Myocyte (in vitro differentiated cells): ENCODE results near the gene PLCG2. TPM values are rescaled to one million over a fixed set of nuclear protein-coding genes. Genes with fewer than 3 reads are reported as not detected.
"Not testable (repeated sequence)": the region's sequence is repeated elsewhere in the genome, so short reads cannot be mapped to it uniquely, and the experiment has no call there.

Source experiments
- DNase-seq: peaks from one replicate; pipeline ENCODE4 v3.0.0-alpha.2; 2012; ENCODE audit warnings: low read depth
- total RNA-seq: library from RNA; depleted of rRNA; stranded (reverse); fragments of >200 nt; gene quantifications from 2 replicates; pipeline ENCODE4 v1.2.3, GENCODE V29; 2014

PLCG2 gene
- total RNA-seq, 1 donor from 2014 or later, result 0.11 TPM

DNA sequence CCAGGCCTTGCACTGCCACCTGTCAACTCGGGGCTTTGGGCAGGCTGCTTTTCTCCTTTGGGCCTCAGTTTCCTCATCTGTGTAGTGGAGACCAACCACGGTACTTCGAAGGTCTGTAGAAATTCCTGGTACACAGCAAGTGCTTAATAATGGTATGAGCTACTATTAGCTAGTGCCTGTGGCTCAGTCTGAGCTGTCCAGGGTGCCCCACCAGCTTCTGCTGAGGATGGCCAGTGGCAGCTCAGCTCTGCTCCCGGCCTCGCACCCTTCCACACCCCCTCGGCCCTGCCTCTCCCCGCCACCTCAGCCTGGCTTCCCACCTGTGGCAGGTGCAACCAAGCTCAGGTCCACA is 26.2 kb upstream of the PLCG2 start:
- no peak for DNase-seq

DNA sequence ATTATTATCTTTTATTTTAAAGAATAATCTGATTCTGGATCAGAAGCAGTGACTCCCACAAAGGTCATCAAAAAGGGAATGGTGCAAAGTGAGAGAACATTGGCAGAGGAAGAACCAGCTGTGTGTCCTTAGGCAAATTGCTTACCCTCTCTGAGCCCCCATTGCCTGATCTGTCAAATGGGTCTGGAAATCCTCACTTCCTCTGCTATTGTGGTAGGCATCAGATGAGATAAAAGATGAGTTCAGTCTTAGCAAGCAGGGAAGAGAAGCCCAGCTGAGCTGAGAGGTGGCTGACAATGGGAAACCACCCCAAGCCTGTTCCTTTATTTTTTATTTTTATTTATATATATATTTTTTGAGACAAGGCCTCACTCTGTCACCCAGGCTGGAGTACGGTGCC is 24.2 kb upstream of the PLCG2 start:
- no peak for DNase-seq

DNA sequence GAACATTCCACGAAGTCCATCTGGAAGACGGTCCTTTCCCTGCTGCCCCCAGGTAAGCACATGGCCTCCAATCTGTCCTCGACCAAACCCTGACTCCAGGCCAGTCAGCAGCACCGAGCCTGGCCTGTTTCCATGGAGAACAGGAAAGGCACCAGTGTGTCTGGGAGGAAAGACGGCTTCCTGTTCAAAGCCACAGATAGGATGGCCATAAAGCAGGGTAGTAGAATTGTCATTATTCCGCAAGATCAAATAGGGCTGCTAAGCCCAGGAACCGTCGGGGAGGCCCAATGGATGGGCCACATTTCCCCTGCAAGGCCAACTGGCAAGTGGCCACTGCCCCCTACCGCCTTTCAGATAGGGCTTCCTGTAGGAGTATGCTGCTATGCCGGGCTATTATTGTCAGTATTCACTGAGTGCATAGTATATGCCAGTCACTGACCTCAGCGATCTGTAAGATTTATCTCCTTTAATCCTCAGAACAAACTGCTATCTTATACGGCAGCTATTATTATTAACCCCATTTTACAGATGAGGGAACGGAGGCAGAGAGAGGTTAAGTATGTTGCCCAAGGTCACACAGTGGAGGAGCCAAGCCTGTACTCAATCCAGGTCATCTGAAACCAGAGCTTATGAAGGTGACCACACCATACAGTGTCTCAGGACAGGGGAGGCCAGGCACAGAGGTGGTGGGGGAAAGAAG is 23.0 kb upstream of the PLCG2 start:
- DNase-seq, result no peak

DNA sequence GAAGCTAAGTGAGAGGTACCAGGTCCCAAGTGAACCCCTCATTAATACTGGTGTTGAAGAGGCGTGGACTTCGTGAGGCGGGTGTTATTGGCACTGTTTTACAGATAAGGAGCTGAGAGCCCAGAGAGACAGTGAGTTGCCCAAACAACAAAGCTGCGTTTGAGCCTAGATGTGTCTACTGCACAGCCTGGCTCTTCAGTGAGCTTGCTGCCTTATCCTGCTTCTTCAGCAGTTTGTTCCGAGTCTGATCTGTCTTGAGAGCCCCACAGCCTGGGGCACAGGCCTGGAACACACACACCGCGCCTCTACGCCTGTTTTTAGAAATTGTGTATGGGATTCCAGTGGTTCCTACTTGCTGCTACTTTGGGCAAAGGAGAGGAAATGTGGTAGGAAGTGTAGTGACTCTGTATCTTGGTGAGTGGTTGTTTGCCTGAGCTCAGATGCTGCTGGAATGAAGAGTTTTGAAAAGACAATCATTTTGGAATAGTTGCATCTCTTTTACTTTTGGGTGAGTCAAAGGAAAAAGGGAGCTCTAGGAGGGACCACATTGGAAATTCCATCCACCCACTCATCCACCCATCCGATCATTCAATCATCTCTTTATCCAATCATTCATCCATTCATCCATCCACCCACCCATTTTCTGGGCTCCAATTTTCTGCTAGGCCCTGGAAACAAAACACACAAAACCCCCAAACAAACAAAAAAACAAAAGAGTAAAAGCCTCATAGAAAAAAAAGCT is 22.3 kb upstream of the PLCG2 start:
- DNase-seq, result no peak

DNA sequence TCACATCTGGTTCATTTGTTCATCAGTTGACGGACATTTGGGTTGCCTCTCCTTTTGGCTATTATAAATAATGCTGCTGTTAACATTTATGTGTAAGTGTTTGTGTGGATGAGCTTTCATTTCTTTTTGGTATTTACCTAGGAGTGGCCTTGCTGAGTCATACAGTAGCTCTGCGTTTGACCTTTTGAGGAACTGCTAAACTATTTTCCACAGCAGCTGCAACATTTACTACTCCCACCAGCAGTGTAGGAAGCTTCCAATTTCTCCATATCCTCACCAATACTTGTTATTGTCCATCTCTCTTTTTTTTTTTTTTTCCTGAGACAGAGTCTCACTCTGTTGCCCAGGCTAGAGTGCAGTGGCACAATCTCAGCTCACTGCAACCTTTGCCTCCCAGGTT is 20.7 kb upstream of the PLCG2 start:
- no peak for DNase-seq

DNA sequence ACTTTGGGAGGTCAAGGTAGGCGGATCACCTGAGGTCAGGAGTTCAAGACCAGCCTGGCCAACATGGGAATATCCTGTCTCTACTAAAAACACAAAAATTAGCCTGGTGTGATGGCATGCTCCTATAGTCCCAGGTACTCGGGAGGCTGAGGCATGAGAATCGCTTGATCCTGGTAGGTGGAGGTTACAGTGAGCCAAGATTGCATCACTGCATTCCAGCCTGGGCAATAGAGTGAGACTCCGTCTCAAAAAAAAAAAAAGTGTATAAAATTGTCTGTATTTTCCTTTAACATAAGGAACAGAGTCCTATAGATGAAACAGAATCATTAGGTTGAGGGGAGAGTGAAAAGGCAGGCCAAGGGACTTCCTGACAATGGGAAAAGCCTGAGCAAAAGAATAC is 16.8 kb upstream of the PLCG2 start:
- not testable (repeated sequence) for DNase-seq

DNA sequence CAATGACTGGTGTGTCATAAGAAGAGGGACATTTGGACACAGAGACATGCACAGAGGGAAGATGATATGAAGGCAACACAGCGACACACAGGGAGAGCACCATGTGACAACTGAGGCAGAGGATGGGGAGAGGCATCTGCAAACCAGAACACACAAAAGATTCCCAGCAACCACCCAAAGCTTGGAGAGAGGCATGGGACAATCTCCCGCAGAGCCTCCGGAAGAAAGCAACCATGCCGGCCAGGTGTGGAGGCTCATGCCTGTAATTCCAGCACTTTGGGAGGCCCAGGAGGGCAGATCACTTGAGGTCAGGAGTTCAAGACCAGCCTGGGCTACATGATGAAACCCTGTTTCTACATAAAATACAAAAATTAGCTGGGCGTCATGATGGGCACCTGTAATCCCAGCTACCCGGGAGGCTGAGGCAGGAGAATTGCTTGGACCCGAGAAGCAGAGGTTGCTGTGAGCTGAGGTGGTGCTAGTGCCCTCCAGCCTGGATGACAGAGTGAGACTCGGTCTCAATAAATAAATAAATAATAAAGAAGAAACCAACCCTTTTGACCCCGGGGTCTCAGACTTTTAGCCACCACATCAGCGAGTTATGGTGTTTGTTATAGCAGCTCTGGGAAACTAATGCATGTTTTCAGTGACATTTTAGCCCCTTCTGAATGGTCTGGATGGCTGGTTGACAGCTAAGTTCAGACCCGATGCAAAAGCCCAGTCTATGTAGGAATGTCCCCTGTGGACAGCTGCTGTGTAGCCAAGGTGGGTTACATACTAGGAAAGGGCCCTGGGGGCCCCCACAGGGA is 13.8 kb upstream of the PLCG2 start:
- no peak for DNase-seq

DNA sequence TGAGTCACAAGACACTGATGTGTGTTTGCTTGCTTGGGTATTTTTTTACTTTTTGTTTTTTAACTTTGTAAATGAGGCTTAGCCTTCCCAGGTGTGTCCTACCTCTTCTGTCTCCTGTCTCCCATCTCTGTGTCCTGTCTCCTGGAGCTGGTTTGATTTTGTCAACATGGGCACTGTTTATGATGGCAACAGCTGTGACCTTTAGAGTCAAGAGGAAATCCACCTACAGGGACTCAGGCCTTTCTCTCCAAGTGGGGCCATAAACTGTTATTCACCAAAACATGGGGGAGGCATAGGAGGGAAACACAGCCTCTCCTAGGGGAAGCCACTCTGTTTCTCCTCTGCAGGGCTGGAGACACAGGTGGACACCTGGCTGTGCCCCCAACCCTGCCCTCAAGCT is 13.1 kb upstream of the PLCG2 start:
- DNase-seq, result no peak

DNA sequence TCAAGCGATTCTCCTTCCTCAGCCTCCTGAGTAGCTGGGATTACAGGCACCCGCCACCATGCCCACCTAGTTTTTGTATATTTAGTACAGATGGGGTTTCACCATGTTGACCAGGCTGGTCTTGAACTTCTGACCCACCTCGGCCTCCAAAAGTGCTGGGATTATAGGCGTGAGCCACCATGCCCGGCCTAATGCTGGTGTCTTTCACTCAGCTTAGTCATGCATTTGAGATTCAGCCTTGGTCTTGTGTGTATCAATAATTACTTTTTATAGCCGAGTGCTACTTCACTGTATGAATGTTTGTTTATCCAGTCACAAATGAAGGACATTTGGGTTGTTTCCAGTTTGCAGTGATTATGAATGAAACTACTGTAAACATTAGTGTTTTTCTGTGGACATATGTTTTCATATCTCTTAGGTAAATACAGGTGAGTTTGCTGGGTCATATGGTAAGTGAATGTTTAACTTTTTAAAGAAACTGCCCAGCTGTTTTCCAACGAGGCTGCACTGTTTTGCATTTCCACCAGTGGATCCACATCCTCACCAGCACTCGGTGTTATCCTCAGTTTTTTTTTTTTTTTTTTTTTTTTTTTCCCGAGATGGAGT is 11.0 kb upstream of the PLCG2 start:
- DNase-seq, result no peak

DNA sequence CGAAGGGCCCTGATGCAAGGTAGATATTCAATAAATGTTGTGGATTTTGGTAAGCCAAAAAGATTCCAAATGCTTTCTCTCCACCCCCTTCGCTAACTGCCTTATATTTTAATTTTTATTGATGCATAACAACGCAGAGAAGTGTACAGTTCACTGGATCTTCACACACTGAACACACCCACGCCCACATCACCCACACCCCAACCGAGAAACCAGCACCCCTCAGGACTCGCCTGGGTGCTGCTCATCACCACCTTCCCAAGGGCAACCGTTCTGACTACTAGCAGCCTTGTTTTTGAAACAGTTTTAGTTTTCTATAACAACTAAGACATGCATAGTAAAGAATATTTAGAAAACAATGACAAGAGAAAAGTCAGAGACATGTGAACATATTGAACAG is 9.1 kb upstream of the PLCG2 start:
- no peak for DNase-seq

DNA sequence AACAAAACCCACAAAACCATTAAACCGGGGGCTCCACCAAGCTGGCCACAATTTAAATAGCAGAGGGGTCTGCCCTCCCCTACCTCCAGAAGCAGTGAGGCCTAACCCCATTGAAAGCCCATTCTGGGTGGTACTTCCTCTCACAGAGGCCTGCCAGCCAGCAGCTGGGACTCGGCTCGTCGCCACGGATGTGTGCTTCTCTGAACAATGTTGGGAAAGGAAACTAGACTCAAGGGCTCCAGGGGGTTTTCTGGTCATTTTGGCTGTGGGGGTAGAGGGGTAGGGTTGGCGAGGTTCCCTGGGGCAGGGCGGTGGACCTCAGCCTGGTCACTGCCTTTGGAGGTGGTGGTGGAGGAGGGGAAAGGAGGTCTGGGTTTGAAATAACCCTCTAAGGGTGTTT is 4.7 kb upstream of the PLCG2 start:
- no peak for DNase-seq

DNA sequence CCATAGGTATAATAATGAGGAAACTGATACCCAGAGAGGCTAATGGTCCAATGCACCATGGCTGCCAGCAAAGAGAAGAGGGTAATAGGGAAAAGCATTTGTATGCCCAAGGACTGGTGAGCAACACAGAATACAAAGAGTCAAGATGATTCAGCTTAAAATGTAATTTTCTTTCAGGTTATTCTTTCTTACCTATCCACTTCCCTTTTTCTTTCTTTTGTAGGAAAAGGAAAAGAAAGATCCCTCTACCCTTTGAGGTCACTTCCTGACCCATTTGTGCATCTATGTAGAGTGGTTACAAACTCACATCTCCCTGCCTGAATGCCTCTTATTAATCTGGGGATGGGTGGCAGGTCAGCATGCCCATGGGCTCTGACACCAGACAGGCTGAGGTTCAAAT is 3.5 kb upstream of the PLCG2 start:
- no peak for DNase-seq

DNA sequence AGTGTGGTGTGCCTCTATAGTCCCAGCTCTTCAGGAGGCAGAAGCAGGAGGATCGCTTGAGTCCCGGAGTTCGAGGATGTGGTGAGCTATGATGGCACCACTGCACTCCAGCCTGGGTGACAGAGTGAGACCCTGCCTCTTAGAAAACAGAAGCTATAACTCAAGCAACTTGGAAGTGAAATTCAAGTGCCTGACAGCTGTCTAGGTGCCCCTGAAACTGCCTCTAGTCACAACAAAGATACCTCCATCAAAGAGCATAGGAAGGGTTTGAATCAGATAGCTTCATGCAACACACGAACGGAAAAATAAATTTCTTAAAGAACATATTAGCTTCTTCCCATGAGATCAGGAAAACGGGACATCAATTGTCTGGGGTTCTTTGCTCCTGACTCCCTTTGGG is 860 bp upstream of the PLCG2 start:
- no peak for DNase-seq

DNA sequence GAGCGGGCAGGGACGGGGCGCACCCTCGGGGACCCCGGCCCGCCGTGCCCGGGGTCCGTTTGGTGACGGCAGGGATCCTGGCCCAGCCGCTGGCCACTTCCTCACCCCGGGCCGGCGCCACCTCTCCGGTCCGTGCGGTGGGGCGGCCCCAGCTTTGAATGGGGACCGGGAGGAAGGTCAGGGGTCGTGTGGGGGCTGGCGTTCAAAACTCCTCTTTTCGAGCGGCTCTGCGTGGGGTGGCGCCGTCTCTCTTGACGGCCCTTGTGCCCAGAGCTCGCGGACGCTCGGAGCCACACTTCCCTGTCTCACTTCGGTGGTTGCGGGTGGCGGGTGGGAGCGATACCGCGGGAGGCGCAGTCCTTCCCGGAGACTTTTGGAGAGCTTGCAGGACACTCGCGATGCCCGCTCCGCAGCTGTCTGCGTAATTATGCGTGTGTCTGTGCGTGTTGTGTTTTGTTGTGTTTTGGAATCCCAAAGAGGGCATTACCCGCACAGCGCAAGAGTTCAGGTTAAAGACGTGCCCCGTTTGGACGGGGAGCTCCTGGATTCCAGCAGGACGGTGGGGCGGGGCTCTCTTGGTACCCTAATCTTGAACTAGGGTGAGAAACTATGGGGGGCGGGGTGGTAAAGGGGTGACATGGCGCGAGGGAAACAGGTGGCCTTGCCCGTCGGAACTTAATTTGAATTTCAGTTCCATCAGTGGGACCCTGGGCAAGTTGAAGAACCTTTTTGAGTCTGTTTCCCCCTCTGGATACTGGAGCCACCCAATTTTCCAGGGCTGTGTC is 637 bp downstream of the PLCG2 start:
- no peak for DNase-seq

DNA sequence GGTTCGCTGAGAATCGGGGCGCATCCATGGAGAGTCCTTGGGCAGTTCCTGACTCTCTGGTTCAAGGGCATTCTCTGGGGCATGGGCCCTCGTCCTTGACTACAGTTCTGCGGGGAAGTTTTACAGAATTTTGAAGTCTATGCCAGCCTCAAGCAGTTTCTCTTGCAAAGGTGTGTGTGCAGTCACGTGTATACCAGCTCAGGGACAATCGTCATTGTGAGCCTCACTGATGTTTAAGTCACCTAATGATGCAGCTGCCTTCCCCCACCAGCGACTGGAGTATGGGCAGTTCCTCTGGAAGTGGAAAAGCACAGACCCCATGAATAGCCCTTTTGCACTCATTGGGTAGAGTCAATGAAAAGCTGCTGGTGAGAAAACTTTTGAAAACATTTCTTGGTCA is 1.3 kb downstream of the PLCG2 start:
- no peak for DNase-seq

DNA sequence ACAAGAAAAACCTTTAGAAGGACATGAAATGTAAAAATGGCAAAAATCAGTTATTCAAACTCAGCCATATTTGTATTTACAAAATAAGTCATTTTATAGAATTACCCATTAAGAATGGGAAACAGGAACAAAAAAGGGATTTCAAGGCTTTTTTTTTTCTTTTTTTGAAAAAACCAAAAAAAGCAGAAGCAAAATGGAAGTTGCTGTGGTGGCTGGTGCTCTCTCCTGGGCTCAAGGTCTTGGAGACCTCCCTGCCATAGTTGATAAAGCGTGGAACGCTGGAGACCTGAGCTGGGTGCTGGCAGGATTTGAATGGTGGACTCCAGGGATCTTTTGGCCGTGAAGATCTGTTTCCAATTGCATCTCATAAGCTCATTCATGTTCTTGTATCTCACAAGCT is 3.1 kb downstream of the PLCG2 start:
- no peak for DNase-seq

DNA sequence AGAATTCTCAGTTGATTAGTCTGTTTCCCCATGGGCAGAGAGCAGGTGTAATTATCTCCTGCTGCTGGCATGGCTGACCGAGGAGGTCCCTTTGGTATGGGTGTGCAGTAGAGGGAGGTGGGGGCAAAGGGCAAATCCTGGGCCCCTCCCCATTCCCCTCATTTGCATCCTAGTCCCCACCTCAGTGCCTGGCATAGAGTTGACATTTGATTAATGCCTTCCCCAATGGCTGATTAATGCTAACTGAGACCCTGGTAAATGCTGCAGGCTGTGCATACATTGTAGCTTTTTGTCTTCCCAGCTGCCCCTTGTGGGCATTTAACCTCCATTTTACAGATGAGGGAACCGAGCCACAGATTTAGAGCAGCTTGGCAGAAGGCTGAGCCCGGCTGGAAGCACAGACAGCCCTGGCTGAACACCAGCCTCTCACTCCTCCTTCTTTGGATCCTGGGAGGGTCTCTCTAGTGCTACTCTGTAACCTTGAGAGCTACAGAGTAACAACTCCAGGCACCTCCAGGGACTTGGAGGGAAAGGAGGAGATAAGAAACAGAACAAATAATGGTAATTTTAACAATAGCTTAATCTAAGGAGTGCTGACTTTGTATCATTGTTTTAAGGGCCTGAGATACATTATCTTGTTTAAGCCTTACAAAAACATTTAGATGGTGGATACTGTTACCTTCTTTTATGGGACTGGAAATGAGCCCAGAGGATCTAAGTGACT is 5.1 kb downstream of the PLCG2 start:
- no peak for DNase-seq

DNA sequence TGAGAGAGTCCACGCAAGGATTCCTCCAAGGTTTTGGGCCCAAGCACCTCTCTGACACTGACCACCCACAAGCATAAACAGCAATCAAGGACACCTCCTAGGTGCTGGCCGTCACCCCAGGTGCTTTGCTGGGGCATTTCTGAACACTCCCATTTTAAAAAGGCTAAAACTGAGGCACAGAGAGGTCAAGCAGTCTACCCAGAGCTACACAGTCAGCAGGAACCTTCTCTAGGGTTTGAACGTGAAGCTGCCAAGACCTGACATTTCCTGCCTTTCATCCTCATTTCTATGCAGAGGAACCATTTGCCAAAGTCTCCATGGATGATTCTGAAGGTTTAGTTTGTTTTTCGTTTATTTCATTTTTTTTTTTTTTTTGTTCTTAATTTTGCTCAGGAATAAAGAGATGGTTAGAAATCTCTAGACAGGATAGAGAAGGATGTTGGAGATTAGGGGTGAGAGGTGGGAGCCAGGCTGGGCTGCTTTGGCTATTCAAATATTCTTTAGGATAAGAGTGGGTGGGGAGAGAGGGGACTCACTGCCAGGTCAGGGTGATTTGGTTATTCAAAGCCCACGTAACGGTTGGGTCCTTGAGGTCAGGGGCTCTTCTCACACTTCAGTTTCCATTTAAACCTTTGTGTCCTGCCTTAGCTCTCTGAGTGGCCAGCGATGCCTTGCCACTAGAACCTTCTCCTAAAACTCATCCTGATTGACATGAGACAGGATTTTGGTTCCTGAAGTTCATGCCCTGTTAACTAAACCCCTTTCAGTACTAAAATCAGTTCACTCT is 6.2 kb downstream of the PLCG2 start:
- DNase-seq, result no peak

DNA sequence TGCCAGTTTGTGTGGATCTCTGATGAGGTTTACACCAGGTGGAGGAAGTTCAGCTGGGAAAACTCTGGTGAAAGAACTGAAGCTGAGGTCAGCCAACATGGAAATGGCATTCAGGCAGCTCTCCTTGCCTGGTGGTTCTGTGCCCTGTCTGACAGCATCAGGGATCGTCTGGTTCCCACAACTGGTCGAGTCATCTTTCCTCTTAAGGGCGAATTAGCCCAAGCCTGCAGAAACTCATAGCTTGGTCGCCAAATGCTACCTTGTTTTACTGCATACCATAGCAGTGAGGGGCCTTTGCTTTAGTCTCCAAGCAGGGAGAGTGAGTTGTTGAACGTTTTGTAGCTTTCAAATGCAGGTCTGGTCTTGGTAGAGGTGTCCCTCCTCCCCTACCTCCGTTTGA is 7.2 kb downstream of the PLCG2 start:
- DNase-seq, result peak; percentile 15

DNA sequence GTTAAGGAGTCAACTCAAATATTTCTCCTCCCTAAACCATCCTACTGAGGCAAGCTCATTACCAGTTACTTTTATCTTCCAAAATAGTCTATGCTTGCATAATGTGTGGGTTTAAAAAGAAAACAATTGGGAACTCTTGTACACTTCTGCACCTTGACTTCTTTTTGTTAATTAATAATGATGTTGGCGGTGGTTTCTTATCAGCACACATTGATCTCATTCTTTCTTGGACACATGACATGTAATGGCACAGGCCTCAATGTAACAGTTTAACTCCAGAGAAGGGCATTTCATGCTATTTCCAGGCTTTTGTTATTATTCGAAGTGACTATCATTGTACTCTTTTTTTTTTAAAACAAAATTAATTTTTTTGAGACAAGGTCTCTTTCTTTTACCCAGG is 7.8 kb downstream of the PLCG2 start:
- DNase-seq, result no peak
